HG02678 (cell line): Measurements from ENCODE around the gene TPRA1.

Experiments
- ATAC-seq: cut with Tn5 transposase; IDR thresholded peaks from one replicate; pipeline ENCODE4 v1.9.1; 2021; ENCODE audit warnings: mild to moderate bottlenecking, moderate library complexity; ENCODE audit not compliant: unreplicated experiment

Gene TPRA1

GRCh38 chr3:127566833-127567232 is 23.7 kb downstream of the TPRA1 start:
- ATAC-seq, result no peak

GRCh38 chr3:127565711-127566110 is 24.8 kb downstream of the TPRA1 start:
- no peak for ATAC-seq

- no peak for ATAC-seq
These were observed 30.3 kb downstream of the TPRA1 start for GRCh38 chr3:127560051-127560787.

GRCh38 chr3:127556565-127556964 is 34.0 kb downstream of the TPRA1 start:
- no peak for ATAC-seq

GRCh38 chr3:127555108-127555507 is 35.4 kb downstream of the TPRA1 start:
- no peak for ATAC-seq

- no peak for ATAC-seq
These were observed 38.5 kb downstream of the TPRA1 start for GRCh38 chr3:127552038-127552437.

- ATAC-seq, result no peak
These were observed 39.4 kb downstream of the TPRA1 start for GRCh38 chr3:127551178-127551577.

- no peak for ATAC-seq
These were observed 39.9 kb downstream of the TPRA1 start for GRCh38 chr3:127550468-127551157.

- no peak for ATAC-seq
These were observed 40.6 kb downstream of the TPRA1 start for GRCh38 chr3:127549826-127550467.

GRCh38 chr3:127547761-127548605 is 42.5 kb downstream of the TPRA1 start:
- ATAC-seq, result peak; percentile 73

- no peak for ATAC-seq
These were observed 43.4 kb downstream of the TPRA1 start for GRCh38 chr3:127546970-127547733.

- ATAC-seq, result no peak
These were observed 44.0 kb downstream of the TPRA1 start for GRCh38 chr3:127546554-127546953.

GRCh38 chr3:127545711-127546457 is 44.6 kb downstream of the TPRA1 start:
- ATAC-seq, result no peak

- no peak for ATAC-seq
These were observed 45.3 kb downstream of the TPRA1 start for GRCh38 chr3:127545216-127545615.

GRCh38 chr3:127544803-127545201 is 45.7 kb downstream of the TPRA1 start:
- ATAC-seq, result no peak

GRCh38 chr3:127544192-127544802 is 46.2 kb downstream of the TPRA1 start:
- ATAC-seq, result peak; percentile 78

GRCh38 chr3:127543441-127543840 is 47.1 kb downstream of the TPRA1 start:
- ATAC-seq, result no peak

- no peak for ATAC-seq
These were observed 48.0 kb downstream of the TPRA1 start for GRCh38 chr3:127542441-127542952.

- no peak for ATAC-seq
These were observed 49.2 kb downstream of the TPRA1 start for GRCh38 chr3:127541320-127541719.
